Left ventricle myocardium superior (tissue), 1 donor: Measurements from ENCODE around the gene CFAP157. TPM values are rescaled to one million over a fixed set of nuclear protein-coding genes. Genes with fewer than 3 reads are reported as not detected.

Source experiments
- ATAC-seq: fragments of 200-7000 bp; cut with Tn5 transposase; one replicate; pipeline ENCODE4 v1.9.1; 2020; ENCODE audit warnings: mild to moderate bottlenecking, moderate library complexity
- DNase-seq: peaks from one replicate; pipeline ENCODE4 v3.0.0-alpha.2; 2020
- intact Hi-C: fragments of 100-400 bp; cut with micrococcal nuclease; formaldehyde crosslinking; loops from one replicate; pipeline ENCODE4 v1.11.0; 2022
- long read RNA-seq: library from polyadenylated mRNA; unstranded; transcript quantifications from one replicate; pipeline ENCODE4 v2.0.0, GENCODE V29; 2021
- total RNA-seq: library from RNA; stranded (reverse); fragmentation: NEBNext Ultra II Directional; extraction: Animal tissue kit (Norgen Biotek cat#: 25700); gene quantifications from one replicate; pipeline ENCODE4 v1.2.1, GENCODE V29; 2021
- donor health status: DM: no; HTN: yes; CAD: no; lungs with severe emphysema.

The CFAP157 gene
- total RNA-seq: not detected
- long read RNA-seq: 0 reads

GRCh38 chr9:127706836-127707241 is at the start of gene CFAP157:
Gene CFAP157, plus strand, starts transcription at chr9:127706988. Its CDS starts 44 bp downstream, at chr9:127707032.
- ATAC-seq: peak; percentile 39
- no peak for DNase-seq
- intact Hi-C loops: no loop called here

GRCh38 chr9:127658428-127658827 is 48.4 kb upstream of the CFAP157 start:
- intact Hi-C loops: no loop called here
- DNase-seq (no peak), ATAC-seq (no peak)

- intact Hi-C loops: no loop called here
- DNase-seq (no peak), ATAC-seq (no peak)
These were observed 45.7 kb upstream of the CFAP157 start for GRCh38 chr9:127660886-127661741.

GRCh38 chr9:127662617-127663016 is 44.2 kb upstream of the CFAP157 start:
- ATAC-seq (no peak), DNase-seq (no peak)
- intact Hi-C loops: no loop called here

- DNase-seq (no peak), ATAC-seq (no peak)
- intact Hi-C loops: no loop called here
These were observed 42.5 kb upstream of the CFAP157 start for GRCh38 chr9:127664324-127664677.

- no peak for DNase-seq
These were observed 41.9 kb upstream of the CFAP157 start for GRCh38 chr9:127664678-127665507.

GRCh38 chr9:127667127-127667844 is 39.5 kb upstream of the CFAP157 start:
- DNase-seq: no peak
- intact Hi-C loops: no loop called here
- ATAC-seq: no peak

More at GRCh38 chr9:127664678-127665507, 41.9 kb upstream of the CFAP157 start:
- intact Hi-C loops: no loop called here
- peak; percentile 48 for ATAC-seq

GRCh38 chr9:127667906-127668305 is 38.9 kb upstream of the CFAP157 start:
- DNase-seq: no peak
- no peak for ATAC-seq
- intact Hi-C loops: no loop called here

- DNase-seq (no peak), ATAC-seq (no peak)
- intact Hi-C loops: no loop called here
These were observed 33.6 kb upstream of the CFAP157 start for GRCh38 chr9:127673234-127673633.

GRCh38 chr9:127676638-127677037 is 30.1 kb upstream of the CFAP157 start:
- DNase-seq (no peak), ATAC-seq (peak; percentile 18)
- intact Hi-C loops: no loop called here

GRCh38 chr9:127679506-127679905 is 27.3 kb upstream of the CFAP157 start:
- no peak for ATAC-seq
- no peak for DNase-seq
- intact Hi-C loops: no loop called here

- ATAC-seq (no peak), DNase-seq (no peak)
- intact Hi-C loops: no loop called here
These were observed 26.6 kb upstream of the CFAP157 start for GRCh38 chr9:127680226-127680625.

- intact Hi-C loops: no loop called here
- no peak for DNase-seq
- ATAC-seq: no peak
These were observed 25.9 kb upstream of the CFAP157 start for GRCh38 chr9:127680846-127681245.

GRCh38 chr9:127682351-127683136 is 24.2 kb upstream of the CFAP157 start:
- intact Hi-C loops: no loop called here

GRCh38 chr9:127683723-127684122 is 23.1 kb upstream of the CFAP157 start:
- intact Hi-C loops: no loop called here
- no peak for ATAC-seq
- no peak for DNase-seq

More at GRCh38 chr9:127682351-127683136, 24.2 kb upstream of the CFAP157 start:
- no peak for DNase-seq
- ATAC-seq: peak; percentile 38

GRCh38 chr9:127684576-127684975 is 22.2 kb upstream of the CFAP157 start:
- intact Hi-C loops: no loop called here
- no peak for ATAC-seq

GRCh38 chr9:127686461-127687393 is 20.1 kb upstream of the CFAP157 start:
- intact Hi-C loops: no loop called here
- DNase-seq: no peak
- ATAC-seq: no peak

More at GRCh38 chr9:127684576-127684975, 22.2 kb upstream of the CFAP157 start:
- DNase-seq: no peak
